Measurements from ENCODE around the gene DDT.

- TF ChIP-seq POLR2A (IDR thresholded peaks at IDR 0.05; ENCODE audit: low read length) (no peak), GATA1 (IDR thresholded peaks at IDR 0.05; ENCODE audit: low read depth, low read length) (no peak)
Measured at GRCh38 chr22:24007253-24008021, 33.2 kb upstream of the DDT start.
